ENCODE results near the gene RAD51. TPM values are rescaled to one million over a fixed set of nuclear protein-coding genes. Genes with fewer than 3 reads are reported as not detected.

RAD51 gene
- total RNA-seq, 1 experiment from 2014 or later = 20.9 TPM

DNA sequence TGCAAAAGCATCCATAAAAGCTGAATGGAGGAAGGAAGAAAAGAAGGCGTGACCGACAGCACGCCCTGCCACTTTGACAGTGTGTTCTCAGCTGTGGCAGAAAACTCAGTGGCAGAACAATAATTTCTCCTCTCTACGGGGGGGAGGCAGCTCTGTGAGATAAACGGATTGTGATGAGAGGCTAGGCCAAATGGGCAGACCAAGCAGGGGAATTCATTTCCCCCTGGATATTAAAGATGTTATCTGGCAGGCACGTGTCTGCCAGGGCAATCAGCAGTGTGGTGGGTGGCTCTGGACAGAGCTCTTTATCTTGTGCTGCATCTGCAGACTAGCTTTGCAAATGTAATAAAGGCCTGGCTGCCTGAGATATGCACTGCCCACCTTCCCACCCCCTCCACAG, 62.0 kb downstream of the RAD51 start:
- no peak overlapping the region for H2AFZ ChIP-seq (ENCODE audit: low read depth, low read length, poor library complexity, severe bottlenecking)
- RAD21 ChIA-PET (ENCODE audit: low non-redundant PET in 1 of 2, low total read pairs in 2 of 2, uncharacterized antibody in 2 of 2, unreplicated experiment in 2 of 2) = no interaction called here
- DNase-seq (ENCODE audit: low read depth, low spot score) (no peak), ATAC-seq (no peak)
- no peaks in the 10 kb centered on the region for H4K20me1 ChIP-seq (ENCODE audit: insufficient read depth)
- CTCF ChIA-PET = interaction anchor here (0.6 kb wide), 1 partner anchor 35 kb away, joined by 3 read pairs; no protein-coding TSS in a partner anchor
- H3K9me2 ChIP-seq (ENCODE audit: insufficient read depth) = no peaks in the 10 kb centered on the region
- intact Hi-C loops (cut with micrococcal nuclease) = no loop called here
- BruUV-seq (replicated peaks) = no TSS peak
- H3K79me2 ChIP-seq (ENCODE audit: insufficient read depth, low read length) = peaks cover 28% of the 10 kb centered on the region
- POLR2A ChIA-PET = interaction anchor here (0.7 kb wide), 1 partner anchor 40 kb away, joined by 4 read pairs; no protein-coding TSS in a partner anchor
- no peak overlapping the region for H3K27ac ChIP-seq (ENCODE audit: low read depth, low read length)
- H3K9me3 ChIP-seq (ENCODE audit: control insufficient read depth in 1 of 2, insufficient read depth in 1 of 2, low read depth in 1 of 2, low read length in 2 of 2) = no peaks in the 10 kb centered on the region
- H3K36me3 ChIP-seq (ENCODE audit: control insufficient read depth in 1 of 2, insufficient read depth in 2 of 2, low read length in 2 of 2) = peaks cover 2 to 5% of the 10 kb centered on the region in 2 experiments; a peak in 1 of 4 replicates
- H3K4me1 ChIP-seq (ENCODE audit: control insufficient read depth in 1 of 2, insufficient read depth in 2 of 2, low read length in 2 of 2) = peaks cover 7 to 17% of the 10 kb centered on the region in 2 experiments
- TF ChIP-seq CEBPB (IDR thresholded peaks at IDR 0.05; ENCODE audit: low read depth) = no peak
- TF ChIP-seq ZFX (IDR thresholded peaks at IDR 0.05) = no peak
- TF ChIP-seq EGR1 (IDR thresholded peaks at IDR 0.05; ENCODE audit: low read depth) = no peak
- TF ChIP-seq POLR2A (IDR thresholded peaks at IDR 0.05; ENCODE audit: borderline replicate concordance, extremely low read depth, insufficient read depth, insufficient read length) = no peak
- no peak for TF ChIP-seq SP1 (IDR thresholded peaks at IDR 0.05; ENCODE audit: low read depth)
- TF ChIP-seq ZNF274 (IDR thresholded peaks at IDR 0.05; ENCODE audit: low read depth, low read length) = no peak
- no peak for TF ChIP-seq POLR2AphosphoS5 (IDR thresholded peaks at IDR 0.05; ENCODE audit: low read depth, low read length)
- no peaks in the 10 kb centered on the region for H3K27me3 ChIP-seq (ENCODE audit: insufficient read depth, low read length)
- no peak overlapping the region for H3K4me3 ChIP-seq (replicated peaks in 1 of 2; ENCODE audit: low read depth in 1 of 2, low read length in 2 of 2)
- no peak overlapping the region; the same call in 1 of the 2 replicates for H3K9ac ChIP-seq (ENCODE audit: low read length)
- H3K4me2 ChIP-seq (ENCODE audit: low read length) = no peak overlapping the region

DNA sequence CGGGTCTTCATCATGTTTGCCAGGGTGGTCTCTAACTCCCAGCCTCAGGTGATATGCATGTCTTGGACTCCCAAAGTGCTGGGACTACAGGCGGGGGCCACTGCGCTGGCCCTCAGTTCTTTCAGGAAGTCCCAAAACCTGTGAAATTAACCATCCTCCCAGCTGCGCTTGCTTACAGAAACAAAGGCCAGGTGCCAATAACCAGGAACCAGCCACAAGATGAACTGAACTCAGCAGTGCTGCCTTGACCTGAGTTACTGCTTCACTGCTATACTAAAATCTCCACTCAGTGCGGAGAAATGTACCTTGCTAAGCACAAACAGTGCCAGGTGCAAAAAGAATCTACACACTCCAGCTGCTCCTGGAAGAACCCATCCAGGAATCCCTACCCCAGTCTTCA, 65.0 kb downstream of the RAD51 start:
- Histone ChIP-seq H3K36me3 (ENCODE audit: control insufficient read depth in 1 of 2, insufficient read depth in 2 of 2, low read length in 2 of 2) (no peaks in the 10 kb centered on the region), H3K27ac (ENCODE audit: low read depth, low read length) (no peak overlapping the region), H3K79me2 (ENCODE audit: insufficient read depth, low read length) (no peaks in the 10 kb centered on the region; the same call in 1 of the 2 replicates), H3K9me3 (ENCODE audit: control insufficient read depth in 1 of 2, insufficient read depth in 1 of 2, low read depth in 1 of 2, low read length in 2 of 2) (no peaks in the 10 kb centered on the region), H3K9me2 (ENCODE audit: insufficient read depth) (no peaks in the 10 kb centered on the region), H3K4me1 (ENCODE audit: control insufficient read depth in 1 of 2, insufficient read depth in 2 of 2, low read length in 2 of 2) (peaks cover 24 to 32% of the 10 kb centered on the region in 2 experiments), H4K20me1 (ENCODE audit: insufficient read depth) (no peaks in the 10 kb centered on the region), H2AFZ (ENCODE audit: low read depth, low read length, poor library complexity, severe bottlenecking) (no peak overlapping the region), H3K4me2 (ENCODE audit: low read length) (no peak overlapping the region), H3K9ac (ENCODE audit: low read length) (no peak overlapping the region), H3K27me3 (ENCODE audit: insufficient read depth, low read length) (no peaks in the 10 kb centered on the region), H3K4me3 (replicated peaks in 1 of 2; ENCODE audit: low read depth in 1 of 2, low read length in 2 of 2) (no peak overlapping the region)
- TF ChIP-seq EZH2 (IDR thresholded peaks at IDR 0.05) (no peak), ELF1 (IDR thresholded peaks at IDR 0.05; ENCODE audit: borderline replicate concordance, low read depth) (no peak)
- RAD21 ChIA-PET (ENCODE audit: low non-redundant PET in 1 of 2, low total read pairs in 2 of 2, uncharacterized antibody in 2 of 2, unreplicated experiment in 2 of 2) = no interaction called here
- POLR2A ChIA-PET = no interaction called here
- CTCF ChIA-PET = no interaction called here
- ATAC-seq (no peak), DNase-seq (ENCODE audit: low read depth, low spot score) (no peak)
- BruUV-seq (replicated peaks) = no TSS peak
- intact Hi-C loops (cut with micrococcal nuclease) = no loop called here

Data from HCT116 (cell line).